ENCODE data around the gene GNE.
A peak's percentile ranks its signal among the peaks of the same experiment; 100 is the strongest.
"Not testable (repeated sequence)": the region's sequence is repeated elsewhere in the genome, so short reads cannot be mapped to it uniquely, and the experiment has no call there.

Gene GNE

DNA sequence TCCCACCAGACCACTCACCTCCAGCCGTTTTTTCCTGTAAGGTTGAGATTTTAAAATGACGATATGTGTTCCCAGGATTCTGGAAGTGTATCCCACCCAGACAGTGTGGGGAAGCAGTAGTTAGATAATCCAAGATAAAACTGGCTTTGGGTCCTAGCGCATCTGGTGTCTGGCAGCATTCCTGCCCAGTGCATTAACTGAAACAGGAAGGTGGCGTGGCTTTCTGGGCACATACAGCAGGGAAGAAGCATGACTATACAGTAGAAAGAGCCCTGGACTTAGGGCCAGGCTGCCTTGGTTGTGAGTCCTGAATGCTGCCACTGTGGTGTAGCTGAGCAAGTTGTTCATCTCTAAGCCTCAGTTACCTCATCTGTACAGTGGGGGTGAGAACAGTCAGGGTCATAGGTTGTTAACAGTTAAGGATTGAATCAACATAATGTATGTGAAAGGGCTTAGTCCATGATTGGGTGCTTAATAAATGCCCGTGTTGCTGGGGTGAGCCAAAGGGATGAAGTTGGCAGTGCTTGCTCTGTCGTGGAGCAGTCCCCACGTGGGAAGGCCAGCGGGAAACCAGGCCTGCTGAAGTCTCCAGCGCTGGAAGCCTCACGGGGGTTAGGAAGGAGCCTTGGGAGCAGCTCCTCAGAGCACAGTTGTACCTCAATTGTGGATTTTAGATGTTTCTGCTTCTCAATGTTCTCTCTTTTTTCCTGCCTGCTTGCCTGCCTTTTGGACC lies 49.6 kb downstream of the GNE start:
- DNase-seq (ENCODE audit: low read depth): no peak

DNA sequence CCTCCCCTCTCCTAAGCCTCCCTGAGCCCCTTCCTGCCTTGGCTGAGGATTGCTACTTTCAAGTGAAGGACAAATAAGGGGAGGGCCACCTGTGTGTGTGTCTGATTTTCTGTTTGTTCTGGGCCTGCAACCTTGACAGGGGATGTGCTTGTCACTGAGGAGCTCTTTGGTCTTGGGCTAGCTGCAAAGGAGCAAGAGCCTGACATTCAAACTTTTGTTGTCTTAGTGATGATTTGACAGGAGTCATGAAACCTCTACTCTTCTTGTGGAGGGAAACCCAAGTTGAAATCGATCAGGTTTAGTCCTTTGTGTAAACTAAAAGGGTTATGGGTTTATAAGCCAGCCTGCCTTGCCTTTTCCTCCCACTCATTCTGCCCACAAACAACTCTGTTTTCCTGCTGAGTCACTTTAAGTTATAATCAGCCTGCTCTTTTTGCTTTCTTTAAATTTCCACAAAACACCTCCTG lies 50.7 kb downstream of the GNE start:
- DNase-seq (ENCODE audit: low read depth): no peak

DNA sequence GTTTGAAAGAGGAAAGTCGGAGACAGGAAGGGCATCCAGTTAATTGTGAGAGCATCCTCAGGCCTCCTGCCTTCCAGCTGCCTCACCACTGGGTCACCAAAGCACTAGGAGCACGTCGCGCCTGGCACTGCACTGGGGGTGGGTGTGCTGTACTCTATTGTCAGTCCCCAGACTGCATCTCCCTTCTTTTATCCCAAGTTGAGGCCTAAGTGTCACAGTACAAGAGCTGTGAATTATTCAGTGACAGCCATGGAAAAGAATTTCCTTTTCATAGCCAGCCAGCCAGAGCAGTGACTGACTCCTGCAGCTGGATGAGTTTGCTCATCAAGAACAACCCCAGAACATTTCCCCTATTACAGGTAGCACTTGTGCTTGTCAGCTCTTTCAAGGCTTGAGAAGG lies 51.2 kb downstream of the GNE start:
- no peak for DNase-seq (ENCODE audit: low read depth)

DNA sequence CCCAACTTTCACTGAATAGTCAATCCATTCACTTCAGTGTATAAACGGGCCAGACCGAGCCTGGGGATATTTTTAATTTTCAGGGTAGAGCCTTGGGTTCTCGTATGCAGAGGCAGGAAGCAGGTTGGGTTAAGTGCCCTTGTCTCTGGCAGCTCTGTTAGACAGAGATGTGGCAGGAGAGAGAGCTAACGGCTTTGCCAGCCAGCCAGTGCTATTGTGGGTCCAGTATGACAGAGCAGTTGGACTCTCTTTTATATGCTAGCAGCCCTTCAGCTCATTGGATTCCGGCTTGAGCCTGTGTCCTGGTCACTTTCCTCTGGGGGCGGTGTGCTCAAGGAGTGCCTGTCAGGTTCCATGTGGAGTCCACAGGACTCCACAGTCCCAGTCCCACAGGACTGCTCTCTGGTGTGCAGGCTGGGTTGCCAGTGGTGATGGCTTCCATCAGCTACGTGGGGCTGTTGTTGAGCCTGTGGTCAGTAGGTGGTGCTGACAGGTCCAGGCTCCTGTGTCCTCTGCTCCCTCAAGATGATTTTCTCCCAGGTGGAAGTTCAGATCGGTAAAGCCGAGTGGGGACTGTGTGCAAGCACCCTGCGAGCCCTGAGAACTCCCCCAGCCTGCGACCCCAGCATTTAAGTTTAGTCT lies 53.2 kb downstream of the GNE start:
- DNase-seq (ENCODE audit: low read depth): no peak

DNA sequence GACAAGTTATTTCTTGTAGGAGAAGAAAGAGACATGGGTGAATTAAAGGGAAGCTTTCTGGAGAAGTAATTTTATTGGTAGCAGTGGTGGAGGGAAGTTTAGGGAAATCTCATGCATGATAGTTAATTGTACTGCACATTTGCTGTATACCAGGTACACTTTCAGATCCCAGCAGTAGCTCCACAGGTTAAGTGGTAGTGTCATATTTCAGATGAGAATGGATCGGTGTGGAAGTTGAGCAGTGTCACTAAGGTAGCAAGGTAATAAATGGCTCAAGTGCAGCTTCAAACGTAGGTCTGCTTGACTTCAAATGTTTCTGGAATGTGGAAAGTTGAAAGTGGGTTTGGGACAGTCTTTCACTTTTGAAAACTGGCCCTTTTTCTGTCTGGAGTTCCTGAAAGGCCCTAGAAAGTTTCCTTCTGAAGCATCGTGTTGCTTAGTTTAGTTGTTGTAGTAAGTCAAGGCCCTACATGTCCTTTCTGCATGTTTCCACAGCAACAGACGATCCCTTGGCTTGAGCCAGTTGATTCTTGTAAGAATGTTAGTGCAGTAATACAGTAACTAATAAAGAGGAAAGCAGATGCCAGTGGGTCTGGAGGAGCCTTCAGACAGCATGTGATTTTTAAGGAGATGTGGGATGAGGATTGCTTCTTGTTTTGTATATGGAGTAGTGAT lies 63.8 kb downstream of the GNE start:
- DNase-seq (ENCODE audit: low read depth): no peak

DNA sequence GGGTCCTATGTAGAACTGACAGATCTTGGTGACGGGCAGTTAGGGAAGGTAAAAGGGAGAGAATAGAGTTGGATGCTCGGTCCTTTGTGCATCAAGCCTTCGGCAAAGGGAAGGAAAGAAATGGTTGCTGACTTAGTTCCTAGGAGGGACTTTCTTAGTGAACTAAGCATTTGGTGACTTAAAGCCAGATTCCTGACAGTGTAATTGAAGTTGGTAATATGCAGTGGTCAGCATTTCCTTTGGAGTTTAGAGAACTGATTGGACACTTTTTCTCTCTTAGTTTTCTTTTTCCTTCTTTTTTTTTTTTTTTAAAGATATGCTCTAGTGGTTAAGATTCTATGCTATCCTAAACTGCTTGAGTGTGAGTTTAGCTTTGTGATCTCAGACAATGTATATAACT lies 65.2 kb downstream of the GNE start:
- DNase-seq (ENCODE audit: low read depth): no peak

DNA sequence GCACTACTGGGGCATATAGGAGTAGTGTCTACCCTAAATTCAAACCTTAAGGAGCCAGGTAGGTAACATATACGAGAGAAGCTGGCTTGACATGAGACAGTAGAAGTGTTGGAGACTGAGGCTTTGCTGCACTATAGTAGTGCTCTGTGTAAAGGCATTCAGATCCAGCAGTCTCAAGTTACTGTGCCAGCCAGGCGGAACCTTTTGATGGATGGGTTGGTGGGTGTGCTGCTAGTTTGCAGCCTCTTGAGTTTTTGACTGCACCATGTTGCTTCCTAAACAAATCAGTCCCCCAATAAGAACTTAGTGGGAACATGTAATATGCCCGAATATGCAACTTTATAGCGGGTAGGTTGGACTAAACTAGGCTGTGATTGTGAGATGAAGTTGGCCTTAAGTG lies 66.1 kb downstream of the GNE start:
- no peak for DNase-seq (ENCODE audit: low read depth)

DNA sequence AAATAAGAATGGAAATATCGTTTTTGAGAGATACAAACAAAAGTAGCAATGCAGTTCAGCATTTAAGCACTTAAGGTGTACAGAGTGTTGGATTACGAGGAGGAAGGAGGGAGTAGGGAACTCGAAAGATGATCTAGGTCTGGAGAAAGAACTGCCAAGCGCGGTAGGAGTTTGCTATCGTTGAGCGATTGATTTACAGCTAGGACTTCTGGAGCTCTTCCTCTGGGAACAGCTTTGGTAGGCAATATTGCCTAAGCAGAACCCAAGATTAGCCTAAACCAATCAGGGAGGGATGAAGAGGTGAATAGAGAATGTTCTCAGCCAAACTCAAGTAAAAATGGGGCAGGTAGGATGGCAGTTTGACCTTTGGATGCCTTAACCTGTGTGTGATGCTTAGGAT lies 66.6 kb downstream of the GNE start:
- DNase-seq (ENCODE audit: low read depth): no peak

DNA sequence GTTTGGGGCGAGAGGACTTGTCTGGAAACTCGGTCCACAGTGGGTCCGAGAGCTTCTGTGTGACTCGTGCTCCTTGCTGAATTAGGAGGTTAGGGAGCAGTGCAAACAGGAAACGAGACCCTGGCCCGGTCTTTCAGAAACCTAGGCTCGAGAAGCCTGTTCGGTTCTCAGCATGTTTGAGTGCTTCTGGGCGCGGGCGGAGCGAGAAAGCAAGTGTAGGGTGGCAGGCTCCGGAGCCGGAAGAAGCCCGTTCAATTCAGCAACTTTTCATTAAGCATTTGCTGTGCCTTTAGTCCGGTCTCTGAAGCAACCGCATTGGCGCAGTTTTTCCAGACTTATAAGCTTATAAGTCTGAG lies 67.0 kb downstream of the GNE start:
- DNase-seq (ENCODE audit: low read depth): peak; percentile 19

DNA sequence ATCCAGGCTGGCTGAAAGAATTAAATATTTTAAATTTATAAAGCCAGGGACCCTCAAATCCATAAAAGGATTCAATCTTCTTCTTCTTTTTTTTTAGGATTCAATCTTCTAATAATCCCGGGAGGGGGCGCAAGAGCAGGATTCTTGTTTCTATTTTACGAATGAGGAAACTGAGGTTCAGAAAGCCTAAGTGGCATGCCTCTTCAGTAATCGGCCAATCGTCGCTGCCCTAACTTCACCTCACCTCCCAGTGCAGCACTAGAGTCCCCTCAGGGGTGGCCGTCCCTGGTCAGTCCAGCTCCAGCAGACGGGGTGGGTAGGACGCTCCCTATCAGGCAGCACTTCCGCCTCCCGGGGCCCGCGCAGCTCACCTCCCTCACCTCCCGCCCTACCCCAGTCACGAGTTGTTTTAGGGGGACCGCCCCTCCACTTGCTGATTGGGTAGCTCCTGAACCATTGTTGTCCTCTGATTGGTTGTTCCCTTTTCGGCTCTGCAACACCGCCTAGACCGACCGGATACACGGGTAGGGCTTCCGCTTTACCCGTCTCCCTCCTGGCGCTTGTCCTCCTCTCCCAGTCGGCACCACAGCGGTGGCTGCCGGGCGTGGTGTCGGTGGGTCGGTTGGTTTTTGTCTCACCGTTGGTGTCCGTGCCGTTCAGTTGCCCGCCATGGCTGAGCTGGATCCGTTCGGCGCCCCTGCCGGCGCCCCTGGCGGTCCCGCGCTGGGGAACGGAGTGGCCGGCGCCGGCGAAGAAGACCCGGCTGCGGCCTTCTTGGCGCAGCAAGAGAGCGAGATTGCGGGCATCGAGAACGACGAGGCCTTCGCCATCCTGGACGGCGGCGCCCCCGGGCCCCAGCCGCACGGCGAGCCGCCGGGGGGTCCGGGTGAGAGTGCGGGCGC lies 67.6 kb downstream of the GNE start, which contains the start of gene CLTA:
Gene CLTA, plus strand, starts transcription at position 534 of the 902 bp plus-strand sequence. Its CDS starts 136 bp downstream, at position 670.
- DNase-seq (ENCODE audit: low read depth): peak; percentile 88

DNA sequence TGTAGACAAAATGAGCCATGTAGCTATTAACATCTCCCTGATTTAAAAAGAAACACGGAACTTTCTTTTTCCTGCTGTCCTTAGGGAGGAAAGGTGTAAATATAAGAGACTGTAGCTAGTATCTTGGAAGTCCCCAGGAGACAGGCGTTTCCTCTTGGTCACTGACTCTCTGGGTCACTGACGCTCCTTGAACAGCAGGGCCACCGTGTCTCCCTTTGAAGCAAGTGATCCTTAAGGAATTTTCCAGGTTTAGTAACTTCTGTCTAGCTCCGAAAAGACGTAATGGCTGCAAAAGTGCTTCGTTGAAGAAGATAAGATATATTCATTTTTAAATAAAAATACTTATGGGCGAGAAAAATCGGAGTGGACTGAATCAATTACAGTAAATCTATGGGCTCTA lies 68.3 kb downstream of the GNE start:
- DNase-seq (ENCODE audit: low read depth): no peak

DNA sequence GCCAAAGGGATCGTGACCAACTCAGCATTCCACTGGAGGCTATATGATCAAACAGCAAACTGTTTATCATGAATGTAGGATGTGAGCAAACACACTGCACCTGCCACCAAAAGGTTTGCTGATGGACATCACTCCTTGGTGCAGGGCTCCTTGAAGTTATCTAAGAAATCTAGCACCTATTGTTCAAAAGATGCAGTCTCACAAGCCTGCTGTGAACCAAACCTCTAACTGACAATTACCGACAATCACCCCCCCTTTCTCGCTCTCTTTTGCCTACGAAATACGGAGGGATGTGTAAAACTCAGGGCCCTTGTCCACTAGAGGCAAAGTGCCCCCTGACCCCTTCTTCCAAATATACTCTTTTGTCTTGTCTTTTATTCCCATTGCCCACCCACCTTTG lies 70.0 kb downstream of the GNE start:
- DNase-seq (ENCODE audit: low read depth): no peak

DNA sequence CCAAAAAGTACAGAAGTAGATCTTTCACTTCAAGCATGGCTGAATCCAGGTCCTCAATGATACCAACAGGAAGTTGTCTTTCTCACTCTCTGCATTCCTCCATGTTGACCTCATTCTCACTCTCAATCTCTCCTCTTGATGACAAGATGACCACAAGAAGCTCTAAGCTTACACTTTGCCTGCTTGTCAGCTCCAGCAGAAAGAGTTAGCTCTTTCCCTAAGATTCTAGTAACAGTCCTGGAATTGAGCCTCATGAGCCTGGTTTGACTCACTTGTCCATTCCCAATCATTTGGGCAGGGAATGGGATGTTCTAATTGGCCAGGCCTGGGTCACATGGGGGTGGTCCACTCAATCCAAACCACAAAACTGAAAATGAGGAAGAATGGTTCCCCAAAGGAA lies 70.8 kb downstream of the GNE start:
- DNase-seq (ENCODE audit: low read depth): no peak

DNA sequence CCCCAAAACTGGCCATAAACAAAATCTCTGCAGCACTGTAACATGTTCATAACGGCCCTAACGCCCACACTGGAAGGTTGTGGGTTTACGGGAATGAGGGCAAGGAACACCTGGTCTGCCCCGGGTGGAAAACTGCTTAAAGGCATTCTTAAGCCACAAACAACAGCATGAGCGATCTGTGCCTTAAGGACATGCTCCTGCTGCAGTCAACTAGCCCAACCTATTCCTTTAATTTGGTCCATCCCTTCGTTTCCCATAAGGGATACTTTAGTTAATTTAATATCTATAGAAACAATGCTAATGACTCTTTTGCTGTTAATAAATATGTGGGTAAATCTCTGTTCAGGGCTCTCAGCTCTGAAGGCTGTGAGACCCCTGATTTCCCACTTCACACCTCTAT lies 78.0 kb downstream of the GNE start:
- DNase-seq (ENCODE audit: low read depth): not testable (repeated sequence)

DNA sequence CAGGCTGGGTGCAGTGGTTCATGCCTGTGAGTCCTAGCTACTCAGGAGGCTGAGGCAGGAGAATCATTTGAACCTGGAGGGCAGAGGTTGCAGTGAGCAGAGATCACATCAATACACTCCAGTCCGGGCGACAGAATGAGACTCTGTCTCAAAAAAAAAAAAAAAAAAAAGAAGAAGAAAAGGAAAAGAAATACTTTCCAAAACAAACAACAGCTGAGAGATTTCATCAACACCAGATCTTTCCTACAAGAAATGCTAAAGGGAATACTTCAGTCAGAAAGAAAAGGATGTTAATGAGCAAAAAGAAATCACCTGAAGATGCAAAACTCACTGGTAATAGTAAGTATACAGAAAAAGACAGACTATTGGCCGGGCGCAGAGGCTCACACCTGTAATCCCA lies 80.7 kb downstream of the GNE start:
- no peak for DNase-seq (ENCODE audit: low read depth)

DNA sequence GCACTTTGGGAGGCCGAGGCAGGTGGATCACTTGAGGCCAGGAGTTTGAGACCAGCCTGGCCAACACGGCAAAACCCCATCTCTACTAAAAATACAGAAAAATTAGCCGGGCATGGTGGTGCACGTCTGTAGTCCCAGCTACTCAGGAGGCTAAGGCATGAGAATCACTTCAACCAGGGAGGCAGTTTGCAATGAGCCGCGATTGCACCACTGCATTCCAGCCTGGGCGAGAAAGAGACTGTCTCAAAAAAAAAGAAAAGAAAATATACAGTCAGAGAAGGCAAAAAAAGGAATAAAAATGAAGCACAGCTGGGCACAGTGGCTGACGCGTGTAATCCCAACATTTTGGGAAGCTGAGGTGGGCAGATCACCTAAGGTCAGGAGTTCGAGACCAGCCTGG lies 81.8 kb downstream of the GNE start:
- not testable (repeated sequence) for DNase-seq (ENCODE audit: low read depth)

DNA sequence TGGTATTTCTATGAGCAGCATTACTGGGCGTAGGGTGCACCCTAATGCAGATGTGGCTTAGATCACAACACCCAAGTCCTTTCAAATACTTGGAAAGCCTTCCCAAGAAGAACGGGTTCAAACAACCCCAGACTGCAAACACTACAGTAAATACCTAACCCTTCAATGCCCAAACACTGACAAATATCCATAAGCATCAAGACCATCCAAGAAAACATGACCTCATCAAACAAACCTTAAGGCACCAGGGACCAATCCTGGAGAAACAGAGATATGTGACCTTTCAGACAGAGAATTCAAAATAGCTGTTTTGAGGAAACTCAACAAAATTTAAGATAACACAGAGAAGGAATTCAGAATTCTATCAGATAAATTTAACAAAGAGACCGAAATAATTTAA lies 83.0 kb downstream of the GNE start:
- DNase-seq (ENCODE audit: low read depth): not testable (repeated sequence)

DNA sequence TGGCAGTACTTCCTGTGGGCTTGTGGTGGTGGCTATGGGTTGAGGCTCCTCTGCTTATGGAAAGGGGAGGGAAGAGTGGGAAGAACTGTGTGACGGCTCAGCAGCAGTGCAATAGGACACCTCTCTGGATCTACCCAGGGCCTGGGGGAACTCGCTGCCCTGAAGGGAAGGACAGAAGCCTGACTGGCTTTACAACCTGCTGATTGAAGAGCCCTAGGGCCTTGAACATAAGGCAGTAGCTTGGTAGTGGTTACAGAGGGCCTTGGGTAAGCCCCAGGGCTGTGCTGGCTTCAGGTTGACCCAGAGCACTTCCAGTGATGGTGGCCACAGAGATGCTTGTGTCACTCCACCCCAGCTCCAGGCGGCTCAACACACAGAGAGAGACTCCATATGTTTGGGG lies 83.5 kb downstream of the GNE start:
- DNase-seq (ENCODE audit: low read depth): no peak

DNA sequence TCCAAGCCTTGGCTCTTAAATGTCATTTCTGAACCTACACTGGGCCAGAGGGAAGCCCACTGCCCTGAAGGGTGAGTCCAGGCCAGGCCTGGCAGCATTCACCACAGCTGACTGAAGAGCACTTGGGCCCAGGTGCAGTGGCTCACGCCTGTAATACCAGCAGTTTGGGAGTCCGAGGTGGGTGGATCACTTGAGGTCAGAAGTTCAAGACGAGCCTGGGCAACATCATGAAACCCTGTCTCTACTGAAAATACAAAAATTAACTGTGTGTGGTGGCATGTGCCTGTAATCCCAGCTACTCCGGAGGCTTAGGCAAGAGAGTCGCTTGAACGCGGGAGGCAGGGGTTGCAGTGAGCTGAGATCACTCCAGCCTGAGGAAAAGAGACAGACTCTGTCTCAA lies 84.0 kb downstream of the GNE start:
- DNase-seq (ENCODE audit: low read depth): no peak

DNA sequence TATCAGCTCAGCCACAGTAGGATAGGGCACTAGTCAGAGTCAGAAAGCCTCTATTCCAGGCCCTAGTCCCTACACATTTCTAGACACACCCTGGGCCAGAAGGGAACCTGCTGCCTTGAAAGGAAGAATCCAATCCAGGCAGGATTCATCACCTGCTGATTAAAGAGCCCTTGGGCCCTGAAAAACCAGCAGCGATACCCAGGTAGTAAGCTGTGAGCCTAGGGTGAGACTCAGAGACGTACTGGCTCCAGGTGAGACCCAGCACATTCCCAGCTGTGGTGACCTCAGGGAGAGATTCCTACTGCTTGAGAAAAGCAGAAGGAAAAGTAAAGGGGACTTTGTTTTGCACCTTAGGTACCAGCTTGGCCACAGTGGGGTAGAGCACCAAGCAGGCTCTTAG lies 84.4 kb downstream of the GNE start:
- no peak for DNase-seq (ENCODE audit: low read depth)

DNA sequence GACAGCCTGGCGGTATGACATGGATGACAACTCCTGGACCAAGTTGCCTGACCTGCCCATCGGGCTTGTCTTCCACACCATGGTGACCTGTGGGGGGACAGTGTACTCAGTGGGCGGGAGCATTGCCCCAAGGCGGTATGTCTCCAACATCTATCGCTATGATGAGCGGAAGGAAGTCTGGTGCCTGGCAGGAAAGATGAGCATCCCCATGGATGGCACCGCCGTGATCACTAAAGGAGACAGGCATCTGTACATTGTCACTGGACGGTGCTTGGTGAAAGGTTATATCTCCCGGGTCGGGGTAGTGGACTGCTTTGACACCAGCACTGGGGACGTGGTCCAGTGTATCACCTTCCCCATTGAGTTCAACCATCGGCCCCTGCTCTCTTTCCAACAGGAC lies 87.7 kb downstream of the GNE start:
- no peak for DNase-seq (ENCODE audit: low read depth)

DNA sequence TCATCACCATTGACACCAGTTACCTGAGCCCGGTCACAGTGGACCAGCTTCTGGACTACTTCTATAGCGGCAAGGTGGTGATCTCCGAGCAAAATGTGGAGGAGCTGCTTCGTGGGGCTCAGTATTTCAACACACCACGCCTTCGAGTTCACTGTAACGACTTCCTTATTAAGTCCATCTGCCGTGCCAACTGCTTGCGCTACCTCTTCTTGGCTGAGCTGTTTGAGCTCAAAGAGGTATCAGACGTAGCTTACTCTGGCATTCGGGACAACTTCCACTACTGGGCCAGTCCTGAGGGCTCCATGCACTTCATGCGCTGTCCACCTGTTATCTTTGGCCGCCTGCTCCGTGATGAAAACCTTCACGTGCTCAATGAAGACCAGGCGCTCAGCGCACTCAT lies 88.5 kb downstream of the GNE start:
- DNase-seq (ENCODE audit: low read depth): no peak
